Neural cell (in vitro differentiated cells): ENCODE results near the gene FRMD4A.

Experiments used
- EP300 ChIP-seq: fragments of 450-650 bp; conservative IDR thresholded peaks from 2 replicates; pipeline ENCODE4 v1.6.1; 2014; ENCODE audit warnings: antibody characterized with exemption, mild to moderate bottlenecking, moderate library complexity; ENCODE audit not compliant: poor library complexity, severe bottlenecking
- EZH2 ChIP-seq: fragments of 200-600, 300-800 bp; shearing (Covaris generic), sonication (generic); IDR thresholded peaks from 2 replicates; pipeline ENCODE4 v1.6.1; 2014; ENCODE audit warnings: antibody characterized with exemption, low read length, borderline replicate concordance, mild to moderate bottlenecking; ENCODE audit not compliant: insufficient read depth, poor library complexity, severe bottlenecking
- POLR2AphosphoS5 ChIP-seq: IDR thresholded peaks from 2 replicates; pipeline ENCODE4 v1.6.1; 2012
- RAD21 ChIP-seq: fragments of 450-650 bp; conservative IDR thresholded peaks from 2 replicates; pipeline ENCODE4 v1.6.1; 2014; ENCODE audit warnings: antibody characterized with exemption, mild to moderate bottlenecking, moderate library complexity
- SMC3 ChIP-seq: fragments of 450-650 bp; conservative IDR thresholded peaks from 2 replicates; pipeline ENCODE4 v1.6.1; 2014; ENCODE audit warnings: antibody characterized with exemption, mild to moderate bottlenecking, moderate library complexity; ENCODE audit not compliant: poor library complexity
- TAF1 ChIP-seq: IDR thresholded peaks from 2 replicates; pipeline ENCODE4 v1.6.1; 2012; ENCODE audit warnings: low read depth
- TF ChIP-seq, protein P1 (sequence below): fragments of 450-650 bp; IDR thresholded peaks from 2 replicates; pipeline ENCODE4 v1.5.1; 2014; ENCODE audit warnings: antibody characterized with exemption, mild to moderate bottlenecking, moderate library complexity; ENCODE audit not compliant: poor library complexity, severe bottlenecking

DNA sequence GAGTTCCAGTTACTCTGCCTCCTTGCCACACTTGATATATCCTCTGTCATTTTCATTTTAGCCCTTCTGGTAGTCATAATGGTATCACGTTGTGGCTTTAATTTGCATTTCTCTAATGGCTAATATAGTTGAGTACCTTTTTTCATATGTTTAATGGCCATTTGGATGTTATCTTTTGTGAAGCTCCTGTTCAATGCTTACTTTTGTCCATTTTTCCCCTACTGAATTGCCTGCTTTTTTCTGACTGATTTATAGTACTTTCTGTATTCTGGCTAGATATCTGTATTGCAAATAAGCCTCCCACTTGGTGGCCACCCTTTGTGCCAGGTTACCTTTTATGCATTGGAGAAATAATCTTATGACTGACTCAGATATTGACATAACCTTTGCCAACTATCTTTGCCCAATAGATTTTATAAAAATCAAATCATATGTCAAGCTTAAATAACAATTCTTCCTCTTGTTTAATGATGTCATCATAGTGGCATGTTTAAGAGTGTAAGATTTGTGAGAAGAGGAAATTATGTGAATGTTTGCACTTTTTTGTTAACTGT, 693.3 kb downstream of the FRMD4A start:
- TF ChIP-seq, protein P1, sequence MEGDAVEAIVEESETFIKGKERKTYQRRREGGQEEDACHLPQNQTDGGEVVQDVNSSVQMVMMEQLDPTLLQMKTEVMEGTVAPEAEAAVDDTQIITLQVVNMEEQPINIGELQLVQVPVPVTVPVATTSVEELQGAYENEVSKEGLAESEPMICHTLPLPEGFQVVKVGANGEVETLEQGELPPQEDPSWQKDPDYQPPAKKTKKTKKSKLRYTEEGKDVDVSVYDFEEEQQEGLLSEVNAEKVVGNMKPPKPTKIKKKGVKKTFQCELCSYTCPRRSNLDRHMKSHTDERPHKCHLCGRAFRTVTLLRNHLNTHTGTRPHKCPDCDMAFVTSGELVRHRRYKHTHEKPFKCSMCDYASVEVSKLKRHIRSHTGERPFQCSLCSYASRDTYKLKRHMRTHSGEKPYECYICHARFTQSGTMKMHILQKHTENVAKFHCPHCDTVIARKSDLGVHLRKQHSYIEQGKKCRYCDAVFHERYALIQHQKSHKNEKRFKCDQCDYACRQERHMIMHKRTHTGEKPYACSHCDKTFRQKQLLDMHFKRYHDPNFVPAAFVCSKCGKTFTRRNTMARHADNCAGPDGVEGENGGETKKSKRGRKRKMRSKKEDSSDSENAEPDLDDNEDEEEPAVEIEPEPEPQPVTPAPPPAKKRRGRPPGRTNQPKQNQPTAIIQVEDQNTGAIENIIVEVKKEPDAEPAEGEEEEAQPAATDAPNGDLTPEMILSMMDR, result no peak
- no peak for TF ChIP-seq EP300
- TF ChIP-seq SMC3, result no peak
- no peak for TF ChIP-seq POLR2AphosphoS5
- no peak for TF ChIP-seq EZH2
- no peak for TF ChIP-seq RAD21
- no peak for TF ChIP-seq TAF1
